GM18951 (cell line): ENCODE data around the gene E2F3.
"Not testable (repeated sequence)": the region's sequence is repeated elsewhere in the genome, so short reads cannot be mapped to it uniquely, and the experiment has no call there.

ENCODE experiments used
- POLR2A ChIP-seq: IDR thresholded peaks from 4 replicates; pipeline ENCODE4 v1.6.1; 2011; ENCODE audit warnings: mild to moderate bottlenecking; ENCODE audit not compliant: insufficient read length, insufficient read depth; ENCODE audit errors: extremely low read depth
- in situ Hi-C: fragments of 300-500 bp; cut with MboI; formaldehyde crosslinking; loops from one replicate; pipeline ENCODE4 v1.12.0; 2022; ENCODE audit warnings: low sequenced_read_pairs, mixed read lengths, inconsistent platforms; ENCODE audit not compliant: unreplicated experiment

Gene E2F3

DNA sequence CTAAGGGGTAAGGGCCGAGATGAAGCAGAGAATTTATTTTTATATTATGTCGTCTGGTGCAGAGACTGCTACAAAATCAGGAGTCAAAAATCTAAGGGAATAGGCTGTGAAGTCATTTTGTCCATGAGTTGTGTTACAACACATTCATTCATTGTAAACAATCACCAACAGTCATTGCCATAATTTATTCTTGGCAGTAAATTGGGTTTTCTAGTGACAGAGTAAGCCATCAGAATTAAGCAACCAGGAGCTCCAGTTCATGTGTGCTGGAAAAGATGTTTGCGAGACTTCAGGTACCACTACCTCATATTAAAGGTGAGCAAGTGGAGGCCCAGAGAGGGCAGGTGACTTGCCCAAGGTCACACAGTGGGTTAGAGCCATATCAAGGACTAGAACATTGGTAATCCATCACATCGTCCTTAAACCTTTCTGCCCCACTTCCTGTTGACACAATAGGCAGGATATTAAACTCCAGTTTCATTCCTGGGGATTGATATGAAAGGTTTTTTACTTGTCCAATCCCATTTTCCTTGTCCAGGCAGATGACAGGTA is 46.0 kb downstream of the E2F3 start:
- no peak for TF ChIP-seq POLR2A
- in situ Hi-C loops = no loop called here

DNA sequence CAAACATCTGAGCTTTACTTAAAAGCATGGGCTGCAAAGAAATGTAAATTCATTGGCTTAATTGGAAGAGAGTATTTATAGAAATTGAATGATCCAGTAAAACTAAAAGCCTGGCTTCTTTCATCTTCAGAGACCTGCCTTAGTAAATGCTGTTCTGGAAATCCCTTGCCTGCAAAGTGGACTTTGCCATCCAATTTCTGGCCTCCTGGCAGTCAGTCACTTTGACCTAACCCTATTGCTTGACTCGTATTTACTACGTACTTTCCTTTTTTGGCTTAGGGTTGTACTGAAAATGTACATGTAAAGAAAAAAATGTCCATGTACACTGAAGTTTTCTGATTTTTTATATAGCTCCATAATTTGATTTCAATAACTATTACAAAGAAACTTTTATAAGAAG is 47.1 kb downstream of the E2F3 start:
- no peak for TF ChIP-seq POLR2A
- in situ Hi-C loops = no loop called here

DNA sequence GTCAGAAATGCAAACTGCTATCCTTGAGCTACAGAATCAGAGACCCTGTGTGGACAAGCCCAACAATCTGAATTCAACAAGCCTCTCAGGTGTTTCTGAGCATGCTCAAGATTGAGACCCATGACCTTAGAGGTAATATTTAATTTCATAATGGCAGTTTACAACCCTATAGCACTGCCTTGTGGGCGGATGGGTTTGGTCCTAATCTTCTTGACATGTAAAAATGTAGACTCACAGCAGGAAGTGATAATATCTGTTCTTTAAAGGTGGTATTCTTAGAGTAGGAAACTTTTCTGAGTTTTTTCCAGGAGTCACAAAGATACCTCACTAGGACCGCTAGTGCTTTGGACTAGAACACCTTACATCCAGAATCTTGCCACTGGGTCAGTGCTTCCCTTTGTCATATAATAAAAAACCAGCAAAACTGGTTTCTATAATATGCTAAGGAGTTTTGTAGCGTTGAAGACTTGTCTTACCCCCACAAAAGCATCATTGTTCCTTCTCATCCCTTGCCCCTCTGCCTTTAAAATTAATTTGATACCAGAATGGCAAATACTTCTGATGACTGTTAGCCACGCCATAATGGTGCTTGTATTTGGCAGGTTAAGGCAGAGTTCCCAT is 52.6 kb downstream of the E2F3 start:
- TF ChIP-seq POLR2A = no peak
- in situ Hi-C loops = no loop called here

DNA sequence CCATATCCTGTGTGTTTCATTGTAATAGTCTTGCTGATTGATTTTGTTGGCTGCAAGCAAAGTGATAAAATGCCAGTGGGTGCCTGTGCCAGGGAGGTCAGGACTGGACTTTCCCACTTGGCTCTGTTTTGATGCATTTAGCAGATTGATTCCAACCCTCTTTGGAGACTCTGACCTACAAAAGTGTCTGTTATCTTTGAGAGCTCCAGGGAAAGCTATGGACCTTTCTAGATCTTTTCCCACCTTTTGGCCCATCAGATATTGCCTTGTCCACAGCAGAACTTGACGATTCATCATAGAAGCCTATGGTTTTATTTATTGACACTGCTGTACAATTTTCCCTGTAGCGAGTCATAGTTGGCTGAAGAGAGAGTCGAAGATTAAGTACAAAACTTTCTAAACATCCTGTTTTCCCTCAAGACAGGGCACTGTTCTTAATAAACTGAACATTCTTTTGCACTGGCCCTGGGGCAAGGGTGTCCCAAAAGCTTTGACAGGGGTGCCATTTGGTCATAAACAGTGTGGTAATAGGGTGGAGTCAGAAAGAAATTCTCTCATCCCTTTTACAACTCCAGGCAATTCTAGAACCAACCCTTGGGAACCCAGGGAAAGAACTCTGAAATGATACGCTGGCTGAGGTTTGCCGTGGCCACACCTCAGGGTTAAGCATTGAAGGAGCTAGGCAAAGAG is 53.7 kb downstream of the E2F3 start:
- in situ Hi-C loops = no loop called here
- TF ChIP-seq POLR2A = no peak

DNA sequence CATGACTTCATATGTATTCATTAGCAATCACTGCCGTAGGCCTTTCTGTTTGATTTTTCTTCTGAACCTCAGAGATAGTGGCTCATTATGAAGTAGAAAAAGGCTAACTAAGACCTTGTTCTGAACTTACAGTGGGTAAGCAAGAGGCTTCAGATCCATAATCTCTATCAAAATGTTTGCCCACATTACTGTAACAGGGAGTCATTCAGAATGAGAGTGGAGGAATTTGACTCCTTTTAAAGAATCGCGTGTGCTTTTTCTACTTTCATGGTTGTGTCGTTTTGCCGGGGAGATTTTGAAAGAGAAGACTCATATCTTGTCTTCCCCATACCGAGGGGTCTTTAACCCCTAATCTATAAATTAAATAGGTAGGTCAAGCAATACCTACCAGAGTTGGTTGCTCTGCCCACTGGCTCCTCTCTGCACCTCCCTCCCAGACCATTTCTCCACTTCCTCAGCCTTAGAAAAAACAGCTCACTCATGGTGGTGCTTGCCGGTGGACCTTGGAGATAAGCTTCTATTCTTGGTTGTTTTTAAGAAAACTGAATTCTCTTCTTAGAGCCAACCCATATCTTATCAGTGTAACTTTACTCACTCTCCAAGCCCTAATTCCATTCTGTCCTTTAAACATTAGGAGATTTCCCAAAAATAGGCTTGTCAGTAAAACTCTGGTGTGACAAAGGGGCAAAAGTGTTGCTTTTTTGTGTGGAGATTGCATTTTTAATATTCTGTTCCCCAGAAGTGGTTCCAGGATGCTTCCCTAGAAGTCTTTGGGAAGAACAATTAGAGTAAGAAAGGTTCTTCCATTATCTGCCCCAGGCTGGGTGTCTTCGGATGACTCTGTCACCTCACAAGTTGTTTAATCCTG is 56.6 kb downstream of the E2F3 start:
- in situ Hi-C loops = no loop called here
- TF ChIP-seq POLR2A = no peak

DNA sequence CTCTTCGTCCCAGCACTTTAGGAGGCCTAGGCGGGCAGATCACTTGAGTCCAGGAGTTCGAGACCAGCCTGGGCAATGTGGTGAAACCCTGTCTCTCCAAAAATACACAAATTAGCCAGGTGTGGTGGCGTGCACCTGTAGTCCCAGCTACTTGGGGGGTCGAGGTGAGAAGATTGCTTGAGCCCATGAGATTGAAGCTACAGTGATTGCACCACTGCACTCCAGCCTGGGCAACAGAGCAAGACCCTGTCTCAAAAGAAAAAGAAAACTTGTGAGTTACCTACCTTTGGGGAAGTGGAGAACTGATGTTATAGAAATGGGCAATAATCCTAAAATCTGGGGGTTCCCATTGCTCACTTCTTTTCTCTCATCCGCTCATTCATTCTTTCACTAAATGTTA is 58.0 kb downstream of the E2F3 start:
- TF ChIP-seq POLR2A = no peak

DNA sequence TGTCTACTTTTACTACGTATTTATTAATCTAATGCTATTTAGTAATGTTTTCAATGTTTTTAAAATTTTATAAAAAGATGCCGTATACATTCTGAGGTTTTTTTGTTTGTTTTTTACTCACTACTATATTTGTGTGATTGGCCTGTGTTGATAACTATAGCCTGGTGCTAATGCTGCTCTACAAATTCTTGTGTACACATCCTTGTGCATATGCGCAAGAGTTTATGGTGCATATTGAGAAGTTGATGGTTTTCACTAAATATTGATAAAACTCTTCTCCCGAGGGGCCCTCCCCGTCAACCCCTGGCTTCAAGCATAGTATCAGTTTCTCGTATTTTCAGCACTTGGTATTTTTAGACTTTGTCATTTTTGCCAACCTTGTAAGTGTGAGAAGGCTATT is 59.9 kb downstream of the E2F3 start:
- in situ Hi-C loops = no loop called here
- TF ChIP-seq POLR2A = no peak

More for the DNA sequence above, 58.0 kb downstream of the E2F3 start:
- in situ Hi-C loops = no loop called here

DNA sequence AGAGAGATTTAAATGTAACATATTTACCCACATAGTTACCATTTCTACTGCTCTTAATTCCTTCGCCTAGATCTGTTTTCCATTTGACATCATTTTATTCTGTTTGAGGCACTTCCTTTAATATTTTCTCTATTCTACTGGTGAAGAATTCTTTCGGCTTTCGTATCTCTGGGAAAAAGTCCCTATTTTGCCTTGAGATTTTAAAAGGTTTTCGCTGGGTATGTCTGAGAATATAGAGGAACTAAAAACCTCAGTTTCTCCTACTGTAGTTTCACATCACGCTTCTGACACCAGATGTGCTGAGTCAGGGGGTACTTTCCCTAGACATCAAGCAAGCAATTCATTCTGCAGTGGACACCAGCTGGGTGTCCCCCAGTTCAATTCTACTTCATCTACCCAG is 61.7 kb downstream of the E2F3 start:
- in situ Hi-C loops = no loop called here

DNA sequence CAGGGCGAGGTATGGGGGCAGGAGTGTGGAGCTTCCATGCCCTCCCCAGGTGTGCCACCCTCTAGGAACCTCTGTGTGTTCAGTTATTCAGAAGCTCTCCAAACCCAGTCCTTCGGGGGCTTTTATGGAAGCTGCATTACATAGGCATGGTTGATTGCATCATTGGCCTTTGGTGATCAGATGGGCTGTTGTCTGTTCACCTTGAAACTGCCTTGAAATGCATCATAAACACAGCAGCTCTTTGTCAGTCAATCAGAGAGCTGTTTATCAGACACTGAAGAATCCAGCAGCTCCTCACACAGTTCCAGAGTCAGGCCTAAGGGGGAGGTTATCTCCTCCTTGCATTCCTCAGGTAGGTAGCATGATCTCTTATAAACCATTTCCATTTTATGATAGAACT is 62.4 kb downstream of the E2F3 start:
- TF ChIP-seq POLR2A = no peak
- in situ Hi-C loops = no loop called here

More for the DNA sequence above, 61.7 kb downstream of the E2F3 start:
- TF ChIP-seq POLR2A = no peak

DNA sequence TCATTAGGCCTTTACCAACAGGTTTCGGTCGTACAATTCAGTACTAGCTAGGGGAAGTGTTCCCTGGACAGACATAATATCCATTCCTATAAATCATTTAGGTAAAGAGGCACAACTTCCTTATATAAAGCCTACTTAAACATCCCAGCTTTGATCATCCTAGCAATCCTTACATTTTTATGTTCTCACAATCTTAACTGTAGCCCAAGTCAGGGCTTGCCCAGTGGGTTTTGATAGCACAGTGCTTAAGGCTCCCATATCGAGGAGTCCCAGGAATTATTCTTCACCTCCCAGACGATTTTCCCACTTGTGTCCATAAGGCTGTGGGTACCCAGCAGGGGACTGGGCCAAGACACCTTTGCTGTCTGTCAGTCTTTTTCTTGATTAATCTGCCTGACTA is 63.2 kb downstream of the E2F3 start:
- no peak for TF ChIP-seq POLR2A
- in situ Hi-C loops = no loop called here

DNA sequence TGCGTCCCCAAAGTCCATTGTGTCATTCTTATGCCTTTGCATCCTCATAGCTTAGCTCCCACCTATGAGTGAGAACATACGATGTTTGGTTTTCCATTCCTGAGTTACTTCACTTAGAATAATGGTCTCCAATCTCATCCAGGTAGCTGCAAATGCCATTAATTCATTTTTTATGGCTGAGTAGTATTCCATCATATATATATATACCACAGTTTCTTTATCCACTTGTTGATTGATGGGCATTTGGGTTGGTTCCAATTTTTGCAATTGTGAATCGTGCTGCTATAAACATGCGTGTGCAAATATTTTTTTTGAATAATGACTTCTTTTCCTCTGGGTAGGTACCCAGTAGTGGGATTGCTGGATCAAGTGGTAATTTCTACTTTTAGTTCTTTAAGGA is 63.9 kb downstream of the E2F3 start:
- in situ Hi-C loops = not testable (repeated sequence)

DNA sequence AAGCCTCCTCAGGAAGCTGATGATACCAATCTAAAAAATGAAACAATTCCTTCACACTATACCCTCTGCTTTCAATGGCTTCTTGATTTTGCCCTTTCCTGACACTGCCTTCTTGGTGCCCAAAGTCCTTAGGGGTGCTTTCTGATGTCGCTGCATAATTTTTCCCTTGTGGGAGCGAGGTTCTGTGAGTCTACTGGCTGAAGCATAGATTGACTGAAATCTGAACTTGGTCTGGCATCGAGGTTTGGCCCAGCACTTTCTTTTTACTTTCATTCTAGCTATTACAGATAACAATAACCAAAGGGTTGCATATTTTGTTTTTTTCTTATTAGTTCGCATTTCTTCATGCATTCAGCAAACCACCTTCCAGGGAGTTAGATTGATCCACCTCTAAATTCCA is 65.8 kb downstream of the E2F3 start:
- TF ChIP-seq POLR2A = no peak
- in situ Hi-C loops = no loop called here

DNA sequence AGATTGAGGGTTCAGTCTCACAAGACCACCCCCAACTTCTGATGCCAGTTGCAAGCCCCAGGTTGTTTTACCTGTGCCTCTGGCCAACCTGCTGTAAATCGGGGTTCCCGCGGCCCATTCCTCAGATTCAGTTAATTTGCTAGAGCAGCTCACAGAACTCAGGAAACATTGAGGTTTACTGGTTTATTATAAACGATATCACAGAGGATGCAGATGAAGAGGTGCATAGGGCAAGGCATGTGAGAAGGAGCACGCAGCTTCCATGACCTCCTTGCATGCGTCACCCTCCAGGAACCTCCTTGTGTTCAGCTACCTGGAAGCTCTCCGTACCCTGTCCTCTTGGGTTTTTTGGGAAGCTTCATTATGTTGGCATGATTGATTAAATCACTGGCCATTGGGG is 66.5 kb downstream of the E2F3 start:
- in situ Hi-C loops = no loop called here
- TF ChIP-seq POLR2A = no peak
